Measurements from ENCODE around the gene GNG8. TPM values are rescaled to one million over a fixed set of nuclear protein-coding genes. Genes with fewer than 3 reads are reported as not detected.
A peak's percentile ranks its signal among the peaks of the same experiment; 100 is the strongest.

GNG8 gene
- total and polyA plus RNA-seq, 2 experiments from 2014 or later = 4.6 TPM; not detected in 1

DNA sequence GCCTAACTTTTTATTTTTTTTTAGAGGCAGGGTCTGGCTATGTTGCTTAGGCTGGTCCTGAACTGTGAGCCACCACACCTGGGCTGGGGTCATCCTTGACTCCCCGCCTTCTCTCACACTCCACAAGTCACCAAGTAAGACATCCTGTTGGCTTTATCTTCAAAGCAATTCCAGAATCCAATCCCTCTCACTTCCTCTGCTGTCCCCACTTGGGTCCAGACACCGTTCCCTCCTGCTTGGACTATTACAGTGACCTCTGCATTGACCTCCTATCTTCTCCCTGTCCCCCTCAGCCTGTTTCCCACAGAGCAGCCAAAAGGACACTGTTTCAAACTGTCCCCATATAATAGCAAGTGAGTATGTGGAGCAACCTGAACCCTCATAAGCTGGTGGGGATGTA lies 4.7 kb upstream of the GNG8 start:
- no peaks in the 10 kb centered on the region for H4K20me1 ChIP-seq (ENCODE audit: insufficient read depth, poor library complexity, severe bottlenecking)
- WGBS (ENCODE audit: low lambda C conversion rate, missing lambda C conversion rate) = 68% methylated on average over 2 of the region's 2 CpGs

GRCh38 chr19:46639358-46640182 lies 3.6 kb upstream of the GNG8 start:
- no peaks in the 10 kb centered on the region for H4K20me1 ChIP-seq (ENCODE audit: insufficient read depth, poor library complexity, severe bottlenecking)
- H2AFZ ChIP-seq = peak overlapping the region; percentile 45
- H3K9me3 ChIP-seq (ENCODE audit: low read depth) = no peaks in the 10 kb centered on the region
- peak; percentile 88 for DNase-seq (ENCODE audit: low spot score)
- H3K79me2 ChIP-seq = no peaks in the 10 kb centered on the region
- H3K9me2 ChIP-seq (replicated peaks; ENCODE audit: insufficient read depth) = no peaks in the 10 kb centered on the region
- peak overlapping the region; percentile 56 for H3K4me3 ChIP-seq
- H3K4me1 ChIP-seq (ENCODE audit: insufficient read depth) = peaks cover 7% of the 10 kb centered on the region
- no peaks in the 10 kb centered on the region for H3K36me3 ChIP-seq (replicated peaks; ENCODE audit: insufficient read depth, low read depth)
- H3K27ac ChIP-seq = peak overlapping the region; percentile 97
- H3K4me2 ChIP-seq = peak overlapping the region; percentile 86
- 8% methylated on average over 38 of the region's 49 CpGs for WGBS (ENCODE audit: low lambda C conversion rate, missing lambda C conversion rate)
- TF ChIP-seq EZH2 (IDR thresholded peaks at IDR 0.05; ENCODE audit: borderline replicate concordance) (no peak), EZH2phosphoT487 (IDR thresholded peaks at IDR 0.05; ENCODE audit: low read depth, severe bottlenecking, unreplicated experiment) (no peak)
- TF ChIP-seq, protein P1, sequence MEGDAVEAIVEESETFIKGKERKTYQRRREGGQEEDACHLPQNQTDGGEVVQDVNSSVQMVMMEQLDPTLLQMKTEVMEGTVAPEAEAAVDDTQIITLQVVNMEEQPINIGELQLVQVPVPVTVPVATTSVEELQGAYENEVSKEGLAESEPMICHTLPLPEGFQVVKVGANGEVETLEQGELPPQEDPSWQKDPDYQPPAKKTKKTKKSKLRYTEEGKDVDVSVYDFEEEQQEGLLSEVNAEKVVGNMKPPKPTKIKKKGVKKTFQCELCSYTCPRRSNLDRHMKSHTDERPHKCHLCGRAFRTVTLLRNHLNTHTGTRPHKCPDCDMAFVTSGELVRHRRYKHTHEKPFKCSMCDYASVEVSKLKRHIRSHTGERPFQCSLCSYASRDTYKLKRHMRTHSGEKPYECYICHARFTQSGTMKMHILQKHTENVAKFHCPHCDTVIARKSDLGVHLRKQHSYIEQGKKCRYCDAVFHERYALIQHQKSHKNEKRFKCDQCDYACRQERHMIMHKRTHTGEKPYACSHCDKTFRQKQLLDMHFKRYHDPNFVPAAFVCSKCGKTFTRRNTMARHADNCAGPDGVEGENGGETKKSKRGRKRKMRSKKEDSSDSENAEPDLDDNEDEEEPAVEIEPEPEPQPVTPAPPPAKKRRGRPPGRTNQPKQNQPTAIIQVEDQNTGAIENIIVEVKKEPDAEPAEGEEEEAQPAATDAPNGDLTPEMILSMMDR (IDR thresholded peaks at IDR 0.05; ENCODE audit: poor library complexity) = no peak
- peaks cover 23% of the 10 kb centered on the region for H3K27me3 ChIP-seq

More for the DNA sequence above, 4.7 kb upstream of the GNG8 start:
- Histone ChIP-seq H3K36me3 (replicated peaks; ENCODE audit: insufficient read depth, low read depth) (no peaks in the 10 kb centered on the region), H3K9me2 (replicated peaks; ENCODE audit: insufficient read depth) (no peaks in the 10 kb centered on the region), H2AFZ (no peak overlapping the region), H3K27ac (peak overlapping the region; percentile 27), H3K4me3 (no peak overlapping the region), H3K79me2 (no peaks in the 10 kb centered on the region), H3K4me2 (no peak overlapping the region), H3K27me3 (peaks cover 16% of the 10 kb centered on the region), H3K9me3 (ENCODE audit: low read depth) (no peaks in the 10 kb centered on the region), H3K4me1 (ENCODE audit: insufficient read depth) (peaks cover 7% of the 10 kb centered on the region)
- DNase-seq (ENCODE audit: low spot score) = no peak
- no peak for TF ChIP-seq EZH2 (IDR thresholded peaks at IDR 0.05; ENCODE audit: borderline replicate concordance)
- TF ChIP-seq, protein P1 (IDR thresholded peaks at IDR 0.05; ENCODE audit: poor library complexity) = no peak
- no peak for TF ChIP-seq EZH2phosphoT487 (IDR thresholded peaks at IDR 0.05; ENCODE audit: low read depth, severe bottlenecking, unreplicated experiment)

- H3K27me3 ChIP-seq = peaks cover 30% of the 10 kb centered on the region
- TF ChIP-seq EZH2phosphoT487 (IDR thresholded peaks at IDR 0.05; ENCODE audit: low read depth, severe bottlenecking, unreplicated experiment) (no peak), EZH2 (IDR thresholded peaks at IDR 0.05; ENCODE audit: borderline replicate concordance) (no peak)
- TF ChIP-seq, protein P1 (IDR thresholded peaks at IDR 0.05; ENCODE audit: poor library complexity) = no peak
- H3K9me3 ChIP-seq (ENCODE audit: low read depth) = no peaks in the 10 kb centered on the region
- no peak overlapping the region for H2AFZ ChIP-seq
- peak overlapping the region; percentile 86 for H3K4me2 ChIP-seq
- H3K9me2 ChIP-seq (replicated peaks; ENCODE audit: insufficient read depth) = no peaks in the 10 kb centered on the region
- no peak for DNase-seq (ENCODE audit: low spot score)
- H3K4me3 ChIP-seq = no peak overlapping the region
- no peaks in the 10 kb centered on the region for H4K20me1 ChIP-seq (ENCODE audit: insufficient read depth, poor library complexity, severe bottlenecking)
- H3K79me2 ChIP-seq = no peaks in the 10 kb centered on the region
- H3K27ac ChIP-seq = no peak overlapping the region
- WGBS (ENCODE audit: low lambda C conversion rate, missing lambda C conversion rate) = 81% methylated on average over 14 of the region's 14 CpGs
- peaks cover 13% of the 10 kb centered on the region for H3K4me1 ChIP-seq (ENCODE audit: insufficient read depth)
- no peaks in the 10 kb centered on the region for H3K36me3 ChIP-seq (replicated peaks; ENCODE audit: insufficient read depth, low read depth)
These were observed 1.2 kb upstream of the GNG8 start for GRCh38 chr19:46637224-46637623.

All from hepatocyte (in vitro differentiated cells).